HepG2 (cell line): ENCODE measurements around the gene WDR62. TPM values are rescaled to one million over a fixed set of nuclear protein-coding genes. Genes with fewer than 3 reads are reported as not detected.
A peak's percentile ranks its signal among the peaks of the same experiment; 100 is the strongest.

Experiments
- AKAP8 ChIP-seq: sonication (generic); formaldehyde crosslinking; IDR thresholded peaks from 2 replicates; pipeline ENCODE4 v1.5.1; 2020; ENCODE audit warnings: mild to moderate bottlenecking, missing genetic modification reagents
- PRMT3 ChIP-seq: sonication (generic); formaldehyde crosslinking; IDR thresholded peaks from 2 replicates; pipeline ENCODE4 v1.8.1; 2022; ENCODE audit warnings: low read depth, mild to moderate bottlenecking, moderate library complexity, missing genetic modification reagents, borderline replicate concordance
- SATB2 ChIP-seq: sonication (generic); formaldehyde crosslinking; IDR thresholded peaks from 2 replicates; pipeline ENCODE4 v1.5.0; 2020; ENCODE audit warnings: missing genetic modification reagents
- SSRP1 ChIP-seq: IDR thresholded peaks from 2 replicates; pipeline ENCODE4 v1.6.1; 2016; ENCODE audit warnings: control low read depth
- ZNF274 ChIP-seq: sonication (generic); formaldehyde crosslinking; IDR thresholded peaks from 2 replicates; pipeline ENCODE4 v1.5.1; 2020; ENCODE audit warnings: mild to moderate bottlenecking, missing genetic modification reagents
- ZNF441 ChIP-seq: sonication (generic); formaldehyde crosslinking; IDR thresholded peaks from 2 replicates; pipeline ENCODE4 v1.7.0; 2021; ENCODE audit warnings: missing genetic modification reagents, borderline replicate concordance
- ZNF713 ChIP-seq: sonication (generic); formaldehyde crosslinking; IDR thresholded peaks from 2 replicates; pipeline ENCODE4 v1.4.0; 2020; ENCODE audit warnings: mild to moderate bottlenecking, missing genetic modification reagents
- polyA plus RNA-seq, 8 experiments: library from polyadenylated mRNA; depleted of rRNA in 3 of 8; stranded (reverse) in 7 of 8; unstranded in 1 of 8; fragments of >200 nt; fragmentation: Illumina TruSeq in 4 of 8; extraction: Trizol in 4 of 8; gene quantifications; 2 replicates each; pipeline versions ENCODE4 v1.2.1 to v1.2.3, GENCODE V29; 2011 to 2016; ENCODE audit warnings: low read depth in 4 of 8, missing spikeins in 1 of 8, mixed read lengths in 1 of 8; ENCODE audit not compliant: insufficient read depth in 1 of 8
- total RNA-seq, 5 experiments: library from RNA; depleted of rRNA; stranded (reverse); fragments of >200 nt; fragmentation: Illumina TruSeq; extraction: Trizol; gene quantifications; 2 replicates each; pipeline ENCODE4 v1.2.3, GENCODE V29; 2016; ENCODE audit warnings: low read depth in 1 of 5
- TF ChIP-seq, protein P1 (sequence below): sonication (generic); formaldehyde crosslinking; IDR thresholded peaks from 2 replicates; pipeline ENCODE4 v1.4.0; 2020; ENCODE audit warnings: mild to moderate bottlenecking, missing genetic modification reagents
- TF ChIP-seq, protein P2 (sequence below): sonication (generic); formaldehyde crosslinking; IDR thresholded peaks from 2 replicates; pipeline ENCODE4 v1.4.0; 2020; ENCODE audit warnings: missing genetic modification reagents, low read depth, mild to moderate bottlenecking, borderline replicate concordance
- TF ChIP-seq, protein P3 (sequence below): sonication (generic); formaldehyde crosslinking; IDR thresholded peaks from 2 replicates; pipeline ENCODE4 v1.9.0; 2021; ENCODE audit warnings: missing genetic modification reagents, borderline replicate concordance
- TF ChIP-seq, protein P4 (sequence below): sonication (generic); formaldehyde crosslinking; IDR thresholded peaks from 2 replicates; pipeline ENCODE4 v1.4.0; 2020; ENCODE audit warnings: missing genetic modification reagents, borderline replicate concordance

WDR62 gene
- total and polyA plus RNA-seq, 2 of the 13 experiments (the other 11 are each of a cell fraction or from before 2014, with no cell fraction given), result 5.8 to 12.5 TPM

DNA sequence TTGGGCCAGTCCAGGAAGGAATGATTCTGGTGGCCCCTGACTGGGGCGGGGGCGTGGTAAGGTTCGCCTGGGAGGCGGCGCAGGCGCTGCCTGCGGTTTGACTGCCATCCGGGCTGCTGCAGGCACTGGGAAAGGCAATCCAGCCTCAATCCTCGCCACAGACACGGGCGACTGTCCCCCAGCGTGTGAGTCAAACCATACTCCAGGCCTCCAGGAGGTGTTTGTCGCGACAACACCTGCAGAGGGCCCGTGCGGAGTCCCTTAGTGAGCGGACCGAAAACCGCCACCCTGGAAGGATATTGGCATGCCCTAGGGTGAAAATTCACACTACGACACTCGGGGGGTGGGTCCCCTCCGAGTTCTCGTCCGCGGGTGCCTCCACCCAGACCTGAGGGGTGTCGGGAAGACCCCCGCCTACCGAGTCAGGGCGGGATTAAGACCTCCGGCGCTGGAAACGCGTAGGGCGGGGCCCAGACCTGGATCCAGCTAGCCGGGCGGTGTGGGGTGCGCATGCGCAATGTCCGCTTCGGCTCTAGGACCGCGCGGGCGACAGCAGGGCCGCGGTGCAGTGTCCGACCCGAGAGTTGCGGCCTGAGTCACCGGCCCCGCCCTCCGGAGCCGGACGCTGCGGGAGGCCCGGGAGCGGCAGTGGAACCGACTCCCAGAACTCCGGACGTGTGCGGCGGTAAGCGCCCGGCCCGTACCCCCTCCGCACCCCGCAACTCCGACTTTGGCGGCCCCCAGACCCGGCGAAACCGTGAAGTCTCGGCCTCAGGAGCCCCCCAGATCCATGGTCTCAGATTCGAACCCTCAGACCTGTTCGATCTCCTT is 85.0 kb downstream of the WDR62 start, which contains the start of gene CAPNS1 (continued):
- TF ChIP-seq, protein P1, sequence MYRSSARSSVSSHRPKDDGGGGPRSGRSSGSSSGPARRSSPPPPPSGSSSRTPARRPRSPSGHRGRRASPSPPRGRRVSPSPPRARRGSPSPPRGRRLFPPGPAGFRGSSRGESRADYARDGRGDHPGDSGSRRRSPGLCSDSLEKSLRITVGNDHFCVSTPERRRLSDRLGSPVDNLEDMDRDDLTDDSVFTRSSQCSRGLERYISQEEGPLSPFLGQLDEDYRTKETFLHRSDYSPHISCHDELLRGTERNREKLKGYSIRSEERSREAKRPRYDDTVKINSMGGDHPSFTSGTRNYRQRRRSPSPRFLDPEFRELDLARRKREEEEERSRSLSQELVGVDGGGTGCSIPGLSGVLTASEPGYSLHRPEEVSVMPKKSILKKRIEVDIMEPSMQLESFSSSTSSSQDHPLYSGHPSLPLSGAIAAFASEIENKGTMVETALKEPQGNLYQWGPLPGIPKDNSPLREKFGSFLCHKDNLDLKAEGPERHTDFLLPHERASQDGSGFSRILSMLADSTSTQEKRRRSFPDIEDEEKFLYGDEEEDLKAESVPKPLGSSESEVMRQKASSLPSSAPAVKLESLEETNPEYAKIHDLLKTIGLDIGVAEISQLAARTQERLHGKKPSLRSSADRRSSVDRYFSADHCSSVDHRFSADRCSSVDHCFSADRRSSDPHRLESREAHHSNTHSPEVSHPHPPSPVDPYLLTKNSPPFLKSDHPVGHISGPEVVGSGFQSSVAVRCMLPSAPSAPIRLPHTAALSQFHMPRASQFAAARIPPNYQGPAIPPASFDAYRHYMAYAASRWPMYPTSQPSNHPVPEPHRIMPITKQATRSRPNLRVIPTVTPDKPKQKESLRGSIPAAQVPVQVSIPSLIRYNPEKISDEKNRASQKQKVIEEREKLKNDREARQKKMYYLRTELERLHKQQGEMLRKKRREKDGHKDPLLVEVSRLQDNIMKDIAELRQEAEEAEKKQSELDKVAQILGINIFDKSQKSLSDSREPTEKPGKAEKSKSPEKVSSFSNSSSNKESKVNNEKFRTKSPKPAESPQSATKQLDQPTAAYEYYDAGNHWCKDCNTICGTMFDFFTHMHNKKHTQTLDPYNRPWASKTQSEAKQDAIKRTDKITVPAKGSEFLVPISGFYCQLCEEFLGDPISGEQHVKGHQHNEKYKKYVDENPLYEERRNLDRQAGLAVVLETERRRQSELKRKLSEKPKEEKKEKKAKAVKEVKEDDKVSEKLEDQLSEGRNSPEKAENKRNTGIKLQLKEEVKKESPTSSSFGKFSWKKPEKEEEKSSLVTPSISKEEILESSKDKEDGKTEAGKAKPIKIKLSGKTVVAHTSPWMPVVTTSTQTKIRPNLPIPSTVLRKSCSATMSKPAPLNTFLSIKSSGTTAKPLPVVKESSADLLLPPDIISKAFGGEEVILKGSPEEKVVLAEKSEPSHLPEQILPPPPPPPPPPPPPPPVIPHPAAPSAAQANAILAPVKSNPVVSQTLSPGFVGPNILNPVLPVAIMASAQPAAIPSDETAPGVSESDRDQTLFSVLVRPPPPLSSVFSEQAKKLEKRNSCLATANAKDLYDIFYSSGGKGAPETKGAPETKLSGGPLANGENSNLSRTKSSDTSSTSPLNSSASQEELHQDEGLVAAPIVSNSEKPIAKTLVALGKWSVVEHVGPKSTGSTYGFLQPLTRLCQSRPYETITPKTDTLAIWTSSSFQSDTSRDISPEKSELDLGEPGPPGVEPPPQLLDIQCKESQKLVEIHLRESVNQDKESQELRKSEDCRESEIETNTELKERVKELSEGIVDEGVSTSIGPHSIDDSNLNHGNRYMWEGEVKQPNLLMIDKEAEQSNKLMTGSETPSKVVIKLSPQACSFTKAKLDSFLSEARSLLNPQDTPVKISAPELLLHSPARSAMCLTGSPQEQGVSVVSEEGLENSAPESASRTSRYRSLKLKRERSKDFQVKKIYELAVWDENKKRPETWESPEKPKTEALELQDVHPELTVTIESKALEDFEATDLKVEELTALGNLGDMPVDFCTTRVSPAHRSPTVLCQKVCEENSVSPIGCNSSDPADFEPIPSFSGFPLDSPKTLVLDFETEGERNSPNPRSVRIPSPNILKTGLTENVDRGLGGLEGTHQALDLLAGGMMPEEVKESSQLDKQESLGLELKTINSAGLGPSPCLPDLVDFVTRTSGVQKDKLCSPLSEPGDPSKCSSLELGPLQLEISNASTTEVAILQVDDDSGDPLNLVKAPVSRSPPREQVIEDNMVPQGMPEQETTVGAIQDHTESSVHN, result 0 out of 2 replicates have a peak, but pooled peaks have one; percentile 5
- TF ChIP-seq ZNF441 (CRISPR knock-in tag) (no peak; the same call in 1 of the 2 replicates), ZNF713 (CRISPR knock-in tag) (0 out of 2 replicates have a peak, but pooled peaks have one; percentile 90), ZNF274 (peak; percentile 47; the same call in 1 of the 2 replicates), PRMT3 (CRISPR knock-in tag) (peak; percentile 19; the same call in 1 of the 2 replicates), SSRP1 (CRISPR knock-in tag) (no peak; the same call in 1 of the 2 replicates), SATB2 (CRISPR knock-in tag) (peak; percentile 64; the same call in 1 of the 2 replicates), AKAP8 (peak; percentile 99)
- TF ChIP-seq, protein P2, sequence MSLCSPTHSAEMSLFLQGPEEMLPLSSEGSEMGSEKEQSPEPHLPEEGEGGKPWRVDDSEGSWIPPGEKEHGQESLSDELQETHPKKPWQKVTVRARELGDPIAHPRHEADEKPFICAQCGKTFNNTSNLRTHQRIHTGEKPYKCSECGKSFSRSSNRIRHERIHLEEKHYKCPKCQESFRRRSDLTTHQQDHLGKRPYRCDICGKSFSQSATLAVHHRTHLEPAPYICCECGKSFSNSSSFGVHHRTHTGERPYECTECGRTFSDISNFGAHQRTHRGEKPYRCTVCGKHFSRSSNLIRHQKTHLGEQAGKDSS, result peak; percentile 82
- TF ChIP-seq, protein P3, sequence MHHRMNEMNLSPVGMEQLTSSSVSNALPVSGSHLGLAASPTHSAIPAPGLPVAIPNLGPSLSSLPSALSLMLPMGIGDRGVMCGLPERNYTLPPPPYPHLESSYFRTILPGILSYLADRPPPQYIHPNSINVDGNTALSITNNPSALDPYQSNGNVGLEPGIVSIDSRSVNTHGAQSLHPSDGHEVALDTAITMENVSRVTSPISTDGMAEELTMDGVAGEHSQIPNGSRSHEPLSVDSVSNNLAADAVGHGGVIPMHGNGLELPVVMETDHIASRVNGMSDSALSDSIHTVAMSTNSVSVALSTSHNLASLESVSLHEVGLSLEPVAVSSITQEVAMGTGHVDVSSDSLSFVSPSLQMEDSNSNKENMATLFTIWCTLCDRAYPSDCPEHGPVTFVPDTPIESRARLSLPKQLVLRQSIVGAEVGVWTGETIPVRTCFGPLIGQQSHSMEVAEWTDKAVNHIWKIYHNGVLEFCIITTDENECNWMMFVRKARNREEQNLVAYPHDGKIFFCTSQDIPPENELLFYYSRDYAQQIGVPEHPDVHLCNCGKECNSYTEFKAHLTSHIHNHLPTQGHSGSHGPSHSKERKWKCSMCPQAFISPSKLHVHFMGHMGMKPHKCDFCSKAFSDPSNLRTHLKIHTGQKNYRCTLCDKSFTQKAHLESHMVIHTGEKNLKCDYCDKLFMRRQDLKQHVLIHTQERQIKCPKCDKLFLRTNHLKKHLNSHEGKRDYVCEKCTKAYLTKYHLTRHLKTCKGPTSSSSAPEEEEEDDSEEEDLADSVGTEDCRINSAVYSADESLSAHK, result no peak
- TF ChIP-seq, protein P4, sequence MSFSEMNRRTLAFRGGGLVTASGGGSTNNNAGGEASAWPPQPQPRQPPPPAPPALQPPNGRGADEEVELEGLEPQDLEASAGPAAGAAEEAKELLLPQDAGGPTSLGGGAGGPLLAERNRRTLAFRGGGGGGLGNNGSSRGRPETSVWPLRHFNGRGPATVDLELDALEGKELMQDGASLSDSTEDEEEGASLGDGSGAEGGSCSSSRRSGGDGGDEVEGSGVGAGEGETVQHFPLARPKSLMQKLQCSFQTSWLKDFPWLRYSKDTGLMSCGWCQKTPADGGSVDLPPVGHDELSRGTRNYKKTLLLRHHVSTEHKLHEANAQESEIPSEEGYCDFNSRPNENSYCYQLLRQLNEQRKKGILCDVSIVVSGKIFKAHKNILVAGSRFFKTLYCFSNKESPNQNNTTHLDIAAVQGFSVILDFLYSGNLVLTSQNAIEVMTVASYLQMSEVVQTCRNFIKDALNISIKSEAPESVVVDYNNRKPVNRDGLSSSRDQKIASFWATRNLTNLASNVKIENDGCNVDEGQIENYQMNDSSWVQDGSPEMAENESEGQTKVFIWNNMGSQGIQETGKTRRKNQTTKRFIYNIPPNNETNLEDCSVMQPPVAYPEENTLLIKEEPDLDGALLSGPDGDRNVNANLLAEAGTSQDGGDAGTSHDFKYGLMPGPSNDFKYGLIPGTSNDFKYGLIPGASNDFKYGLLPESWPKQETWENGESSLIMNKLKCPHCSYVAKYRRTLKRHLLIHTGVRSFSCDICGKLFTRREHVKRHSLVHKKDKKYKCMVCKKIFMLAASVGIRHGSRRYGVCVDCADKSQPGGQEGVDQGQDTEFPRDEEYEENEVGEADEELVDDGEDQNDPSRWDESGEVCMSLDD (CRISPR knock-in tag), result peak; percentile 57; the same call in 1 of the 2 replicates
